ENCODE measurements around the gene ZNHIT3. TPM values are rescaled to one million over a fixed set of nuclear protein-coding genes. Genes with fewer than 3 reads are reported as not detected.
A peak's percentile ranks its signal among the peaks of the same experiment; 100 is the strongest.

The ZNHIT3 gene
- total and polyA plus RNA-seq, 2 of the 13 experiments (the other 11 are each of a cell fraction or from before 2014, with no cell fraction given): 66.6 to 77.4 TPM

GRCh38 chr17:36482611-36483504 is 3.6 kb upstream of the ZNHIT3 start (continued):
- TF ChIP-seq ZNF318 (CRISPR knock-in tag; IDR thresholded peaks at IDR 0.05) (peak; percentile 92; the same call in 1 of the 2 replicates), ZNF784 (CRISPR knock-in tag; IDR thresholded peaks at IDR 0.05; ENCODE audit: borderline replicate concordance) (peak; percentile 83; the same call in 1 of the 2 replicates), HOXA3 (CRISPR knock-in tag; IDR thresholded peaks at IDR 0.05) (peak; percentile 91), ZNF800 (CRISPR knock-in tag; IDR thresholded peaks at IDR 0.05) (peak; percentile 94; the same call in 1 of the 2 replicates), SP4 (CRISPR knock-in tag; IDR thresholded peaks at IDR 0.05) (0 out of 2 replicates have a peak, but pooled peaks have one; percentile 54), PLSCR1 (CRISPR knock-in tag; IDR thresholded peaks at IDR 0.05; ENCODE audit: borderline replicate concordance) (no peak), ZNF431 (CRISPR knock-in tag; IDR thresholded peaks at IDR 0.05; ENCODE audit: borderline replicate concordance, low read depth) (peak; percentile 74), GABPB1 (CRISPR knock-in tag; IDR thresholded peaks at IDR 0.05) (peak; percentile 72; the same call in 1 of the 2 replicates), HDAC1 (CRISPR knock-in tag; IDR thresholded peaks at IDR 0.05) (0 out of 2 replicates have a peak, but pooled peaks have one; percentile 34), FOXO4 (CRISPR knock-in tag; conservative IDR thresholded peaks at IDR 0.05) (no peak), CENPBD1 (CRISPR knock-in tag; IDR thresholded peaks at IDR 0.05; ENCODE audit: borderline replicate concordance, low read depth) (no peak; the same call in 1 of the 2 replicates), ZNF557 (CRISPR knock-in tag; IDR thresholded peaks at IDR 0.05) (no peak), ZNF547 (CRISPR knock-in tag; IDR thresholded peaks at IDR 0.05) (peak; percentile 98)
